GM18907 (cell line): ENCODE data around the gene ADSL.

Source experiments
- ATAC-seq: cut with Tn5 transposase; IDR thresholded peaks from one replicate; pipeline ENCODE4 v1.9.1; 2021; ENCODE audit warnings: mild to moderate bottlenecking, moderate library complexity; ENCODE audit not compliant: unreplicated experiment

Gene ADSL

DNA sequence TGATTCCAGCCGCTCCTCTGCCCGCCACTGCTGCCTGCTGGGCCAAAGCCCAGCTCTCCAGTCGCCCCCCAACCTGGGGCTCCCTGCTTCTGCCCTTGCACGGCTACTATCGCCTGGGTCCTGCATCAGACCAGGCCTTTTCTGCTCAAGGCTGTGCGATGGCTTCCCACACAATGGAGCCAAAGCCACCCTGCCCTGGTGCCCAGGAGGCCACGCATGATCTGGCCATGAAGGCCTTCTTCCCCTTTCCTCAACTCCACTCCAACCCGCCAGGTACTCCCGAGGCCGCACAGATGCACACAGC, 69.9 kb downstream of the ADSL start:
- ATAC-seq, result no peak

DNA sequence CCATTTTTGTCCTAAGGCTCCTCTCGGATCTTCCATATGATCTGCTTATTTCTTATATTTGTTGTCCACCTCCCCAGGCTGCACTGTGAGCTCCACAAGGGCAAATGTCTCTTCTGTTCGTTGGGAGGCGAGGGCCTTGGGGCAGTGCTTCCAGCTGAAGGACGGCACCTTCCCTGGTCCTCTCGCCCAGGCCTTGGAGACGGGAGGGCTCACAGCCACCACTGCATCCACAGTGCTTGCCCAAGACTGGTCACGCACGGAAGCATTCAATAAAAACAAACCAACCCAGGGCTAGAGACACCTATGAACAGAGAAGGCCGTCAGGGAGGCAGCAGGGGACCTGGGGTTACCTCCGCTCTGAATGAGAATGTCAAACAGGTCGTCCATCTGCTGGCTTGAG, 70.3 kb downstream of the ADSL start:
- no peak for ATAC-seq

DNA sequence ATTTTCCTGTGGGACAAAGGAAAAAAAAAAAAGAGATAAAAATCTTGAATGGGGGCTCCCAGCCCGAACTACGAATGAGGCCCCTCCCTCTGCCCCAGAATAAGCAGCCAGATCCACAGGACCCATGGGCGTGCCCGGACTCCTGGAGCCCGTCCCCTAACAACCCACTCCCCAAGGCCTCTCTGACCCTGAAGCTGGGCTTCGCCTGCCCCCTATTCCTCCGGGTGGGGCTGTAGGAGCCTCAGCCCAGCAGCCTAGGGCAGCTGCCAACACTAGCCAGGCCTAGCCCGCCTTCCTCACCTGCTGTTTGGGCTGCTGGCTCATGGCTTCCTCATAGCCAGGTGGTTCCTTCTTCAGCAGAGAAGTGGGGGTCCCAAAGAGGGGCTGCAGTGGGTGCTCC, 70.7 kb downstream of the ADSL start:
- no peak for ATAC-seq

DNA sequence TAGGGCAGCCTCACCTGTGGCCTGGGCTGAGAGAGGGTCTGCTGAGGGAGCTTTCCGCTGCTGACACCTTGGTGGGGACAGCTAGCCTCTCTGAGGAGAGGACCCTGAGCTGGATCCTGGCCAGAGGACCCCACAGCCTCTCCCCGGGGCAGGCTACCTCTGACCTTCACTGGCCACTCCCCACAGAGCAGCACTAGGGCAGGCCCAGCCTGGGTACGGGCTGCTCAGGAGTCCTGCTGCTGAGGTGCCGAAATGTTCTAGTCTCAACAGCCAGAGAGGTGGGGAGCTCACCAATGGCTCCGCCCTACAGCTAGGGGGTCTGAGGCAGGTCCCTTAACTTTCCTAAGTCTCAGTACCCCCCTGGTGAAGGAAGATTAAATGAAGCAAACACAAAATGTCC, 71.6 kb downstream of the ADSL start:
- no peak for ATAC-seq

DNA sequence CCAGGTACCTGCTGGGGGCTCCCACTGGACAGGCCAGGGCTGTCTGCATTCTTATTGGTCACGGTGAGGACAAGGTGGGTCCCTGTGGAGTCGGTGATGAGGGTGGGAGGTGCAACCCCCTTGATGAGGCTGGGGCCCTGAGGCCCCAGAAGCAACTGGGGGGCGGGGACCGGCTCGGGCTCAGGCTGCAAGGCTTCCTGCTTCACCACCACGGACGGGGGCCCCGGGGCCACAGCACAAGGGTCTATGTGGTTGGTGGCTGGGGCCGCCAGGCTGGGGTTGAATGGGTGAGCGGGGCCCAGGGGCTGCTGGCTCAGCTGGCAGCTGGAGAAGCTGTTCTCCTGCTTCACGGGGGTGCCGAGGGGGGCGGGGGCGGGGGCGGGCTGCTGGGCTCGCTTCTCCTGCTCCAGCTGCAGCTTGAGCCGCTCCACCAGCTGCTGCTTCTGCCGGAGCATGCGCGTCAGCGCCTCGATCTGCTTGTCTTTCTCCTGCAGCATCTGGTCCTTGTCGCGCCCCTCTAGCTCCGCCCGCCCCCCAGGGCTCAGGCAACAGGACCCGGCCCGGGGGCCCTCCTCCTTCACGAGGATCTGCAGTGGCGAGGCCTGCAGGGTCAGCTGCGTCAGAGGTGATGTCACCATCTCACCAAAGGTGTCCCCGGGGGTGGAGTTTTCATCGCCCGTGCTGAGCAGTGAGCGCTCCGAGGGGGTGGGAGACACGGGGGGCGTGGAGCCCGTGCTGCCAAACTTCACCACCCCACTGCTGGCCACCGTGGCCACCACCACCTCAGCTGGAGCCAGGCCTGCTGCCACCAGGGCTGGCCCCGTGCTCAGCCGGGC, 72.3 kb downstream of the ADSL start:
- no peak for ATAC-seq

DNA sequence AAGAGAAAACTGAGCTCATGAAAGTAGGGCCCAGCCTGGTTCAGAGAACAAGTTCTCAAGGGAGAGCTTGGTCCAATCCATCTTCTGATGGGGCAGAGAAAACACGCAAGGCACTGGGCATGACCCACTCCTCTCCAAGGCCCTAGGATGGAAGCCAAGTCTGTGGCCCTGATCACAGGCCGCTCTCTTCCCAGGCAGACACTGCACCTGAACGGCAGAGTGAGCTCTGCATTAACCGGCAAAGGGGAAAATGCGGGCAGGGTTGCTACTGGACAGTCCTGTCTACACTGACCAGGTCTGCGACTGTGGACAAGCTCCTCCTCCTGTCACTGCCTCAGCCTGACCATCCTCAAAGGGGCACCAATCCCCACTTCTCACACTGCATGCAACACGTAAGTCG, 73.4 kb downstream of the ADSL start:
- no peak for ATAC-seq

DNA sequence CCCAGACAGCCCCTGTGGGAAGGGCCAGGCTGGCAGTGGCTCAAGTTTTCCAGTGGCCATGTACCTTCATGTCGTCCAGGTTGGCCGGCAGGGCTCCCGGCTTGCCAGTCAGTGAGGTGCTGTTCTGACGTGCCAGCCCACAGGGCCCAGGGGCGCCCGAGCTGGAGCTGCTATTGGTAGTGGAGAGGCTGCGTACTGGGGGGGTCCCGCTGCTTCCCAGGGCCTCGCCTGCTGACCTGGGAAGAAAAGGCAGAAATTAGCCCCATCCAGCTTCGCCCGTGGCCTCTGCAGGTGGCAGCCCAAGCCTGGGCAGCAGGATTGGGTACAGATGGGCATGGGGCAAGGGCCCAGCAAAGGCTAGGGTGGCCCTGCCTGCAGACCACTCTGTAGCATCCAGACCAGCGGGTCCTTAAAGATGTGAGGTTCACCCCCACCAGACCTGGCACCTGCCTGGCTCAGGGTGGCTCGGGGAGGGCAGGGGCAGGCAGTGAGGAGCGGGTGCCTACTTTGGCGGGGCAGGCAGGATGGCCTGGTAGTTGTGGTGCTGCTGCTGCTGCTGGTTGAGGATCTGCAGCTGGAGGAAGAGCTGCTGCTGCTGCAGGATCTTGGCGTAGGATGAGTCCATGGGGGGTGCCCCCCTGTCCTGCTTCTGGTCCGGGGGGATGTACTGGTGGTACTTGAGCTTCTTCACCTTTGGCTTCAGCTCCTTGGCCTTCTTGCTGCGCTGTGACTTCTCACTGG, 74.2 kb downstream of the ADSL start:
- ATAC-seq, result no peak

DNA sequence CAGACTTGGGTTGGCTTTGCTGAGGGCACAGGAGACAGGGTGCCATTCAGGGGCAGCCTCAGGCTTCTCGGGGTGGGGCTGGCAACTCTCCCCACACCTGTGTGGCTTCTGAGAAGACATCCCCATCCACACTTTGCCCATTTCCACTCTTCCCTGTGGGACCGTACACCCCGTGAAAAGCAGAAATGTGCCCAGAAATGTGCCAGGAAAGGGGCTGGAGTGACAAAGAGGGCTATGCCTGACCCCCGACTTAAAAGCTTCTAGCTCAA, 74.7 kb downstream of the ADSL start:
- ATAC-seq, result no peak

DNA sequence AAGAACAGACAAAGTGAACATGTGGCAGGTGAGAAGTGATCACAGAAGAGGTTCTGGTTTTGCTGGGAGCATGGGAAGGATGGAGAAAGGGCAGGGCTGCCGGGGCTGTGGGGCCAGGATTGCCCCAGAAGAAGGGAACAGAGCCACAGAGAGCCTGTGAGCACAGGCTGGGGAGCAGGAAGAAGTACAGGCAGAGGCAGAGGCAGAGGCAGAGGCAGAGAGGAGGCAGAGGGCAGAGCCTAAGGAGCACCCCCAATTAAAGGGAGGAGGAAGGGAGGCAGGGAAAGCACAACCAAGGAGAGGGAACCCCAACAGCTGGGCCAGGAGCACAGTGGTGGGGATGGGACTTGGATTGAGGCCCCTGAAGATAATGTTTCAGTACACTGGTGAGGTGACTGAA, 75.6 kb downstream of the ADSL start:
- no peak for ATAC-seq

DNA sequence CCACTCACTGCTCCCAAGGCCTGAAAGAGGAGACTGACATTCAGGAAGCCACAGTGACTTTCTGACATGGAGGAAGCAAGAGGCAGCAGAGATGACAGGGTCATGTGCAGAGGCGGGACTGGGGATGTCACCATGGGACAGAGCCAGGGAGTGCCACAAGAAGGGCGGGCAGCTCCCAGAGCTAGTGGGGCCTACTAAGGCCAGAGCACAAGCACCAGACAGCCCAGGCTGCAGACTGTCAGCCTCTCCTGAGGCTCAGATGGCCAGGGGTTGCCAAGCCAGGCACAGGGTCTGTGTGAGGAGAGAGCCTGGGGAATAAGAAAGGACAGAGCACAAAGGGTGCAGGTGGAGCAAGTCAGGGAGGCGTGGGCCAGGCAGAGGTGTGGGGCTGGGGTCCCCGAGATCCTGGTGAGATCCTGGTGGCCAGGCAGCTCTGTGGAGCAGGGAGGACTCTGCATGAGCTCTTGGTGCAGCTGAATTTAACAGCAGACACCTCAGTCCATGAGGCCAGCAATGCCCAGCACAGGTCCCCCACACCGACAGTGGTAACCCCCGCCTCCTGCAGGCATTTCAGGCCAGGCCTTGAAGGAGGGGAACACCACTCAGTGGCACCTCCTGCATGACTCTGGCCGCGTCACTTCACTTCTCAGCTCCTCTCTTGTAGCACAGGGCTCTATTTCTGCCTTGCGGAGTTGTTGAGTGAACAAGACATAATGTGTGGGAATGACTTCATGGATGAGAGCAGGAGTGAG, 76.4 kb downstream of the ADSL start:
- no peak for ATAC-seq

DNA sequence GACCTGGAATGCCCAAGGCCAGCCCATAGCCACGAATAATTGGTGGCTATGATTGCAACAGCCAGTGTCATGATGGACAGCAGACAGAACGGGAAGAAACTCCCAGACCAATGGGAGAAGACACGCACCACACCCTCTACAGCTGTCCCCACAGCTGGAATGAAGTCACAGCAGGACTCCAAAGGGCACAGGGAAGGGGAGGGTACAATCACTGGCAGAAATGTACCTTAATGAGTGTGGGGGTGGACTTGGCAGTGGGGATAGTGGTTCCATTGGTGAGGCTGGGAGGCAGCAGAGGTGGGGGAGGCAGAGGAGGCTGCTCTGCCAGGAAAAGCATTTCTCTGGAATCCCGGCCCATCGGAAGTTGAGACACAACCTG, 77.0 kb downstream of the ADSL start:
- ATAC-seq, result no peak

DNA sequence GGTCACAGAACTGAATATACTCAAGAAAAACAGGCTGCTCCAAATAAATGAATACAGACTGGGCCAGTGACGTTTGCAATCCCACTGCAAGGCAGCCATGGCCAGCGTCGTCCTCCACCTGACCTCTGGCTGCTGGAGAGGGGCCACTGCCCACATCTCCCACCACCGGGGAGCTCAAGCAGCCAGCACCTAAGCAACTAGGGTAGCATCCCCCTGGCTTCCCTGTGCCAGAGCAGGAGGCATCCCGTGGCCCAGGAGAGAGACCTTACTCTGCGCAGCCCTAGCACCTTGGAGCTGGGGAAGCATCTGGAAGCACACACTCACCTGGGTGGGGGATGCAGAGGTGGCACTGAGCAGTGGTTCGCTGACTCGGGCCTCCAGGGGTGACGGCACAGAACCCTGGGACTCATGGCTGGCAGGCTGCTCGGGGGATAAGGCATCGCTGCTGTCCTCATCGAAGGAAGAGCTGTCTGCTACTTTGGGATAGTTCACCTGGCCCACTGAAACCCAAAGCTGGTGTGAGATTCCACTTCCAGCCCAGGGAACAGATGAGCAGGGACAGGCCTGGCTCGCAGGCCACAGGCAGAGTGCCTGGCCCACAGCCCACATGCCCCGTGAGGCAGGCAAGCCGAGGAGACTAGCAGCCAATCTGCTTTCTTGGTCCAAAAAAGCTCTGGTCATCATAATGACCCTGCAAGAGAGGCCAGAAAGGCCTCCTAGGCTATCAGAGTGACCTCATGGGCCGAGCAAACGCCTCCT, 77.8 kb downstream of the ADSL start:
- ATAC-seq, result no peak

DNA sequence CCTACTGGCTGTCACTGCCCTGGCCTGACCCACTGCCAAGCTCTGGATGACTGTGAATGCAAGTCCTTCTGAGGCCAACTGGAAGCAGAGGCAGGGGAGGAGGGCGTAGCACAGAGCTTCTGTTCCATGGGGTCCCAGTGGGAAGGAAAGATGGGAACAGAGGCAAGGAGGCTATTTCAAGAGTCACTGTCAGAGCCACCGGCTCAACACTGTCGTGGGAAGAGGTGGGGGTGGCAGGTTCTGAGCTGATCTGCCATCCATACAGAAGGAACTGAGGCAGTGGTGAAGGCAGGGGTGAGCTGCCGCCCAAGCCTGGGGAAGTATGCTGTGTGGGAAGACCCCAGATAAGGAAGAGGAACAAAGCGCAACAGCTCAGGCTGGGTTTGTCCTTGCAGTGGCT, 78.8 kb downstream of the ADSL start:
- ATAC-seq, result no peak

DNA sequence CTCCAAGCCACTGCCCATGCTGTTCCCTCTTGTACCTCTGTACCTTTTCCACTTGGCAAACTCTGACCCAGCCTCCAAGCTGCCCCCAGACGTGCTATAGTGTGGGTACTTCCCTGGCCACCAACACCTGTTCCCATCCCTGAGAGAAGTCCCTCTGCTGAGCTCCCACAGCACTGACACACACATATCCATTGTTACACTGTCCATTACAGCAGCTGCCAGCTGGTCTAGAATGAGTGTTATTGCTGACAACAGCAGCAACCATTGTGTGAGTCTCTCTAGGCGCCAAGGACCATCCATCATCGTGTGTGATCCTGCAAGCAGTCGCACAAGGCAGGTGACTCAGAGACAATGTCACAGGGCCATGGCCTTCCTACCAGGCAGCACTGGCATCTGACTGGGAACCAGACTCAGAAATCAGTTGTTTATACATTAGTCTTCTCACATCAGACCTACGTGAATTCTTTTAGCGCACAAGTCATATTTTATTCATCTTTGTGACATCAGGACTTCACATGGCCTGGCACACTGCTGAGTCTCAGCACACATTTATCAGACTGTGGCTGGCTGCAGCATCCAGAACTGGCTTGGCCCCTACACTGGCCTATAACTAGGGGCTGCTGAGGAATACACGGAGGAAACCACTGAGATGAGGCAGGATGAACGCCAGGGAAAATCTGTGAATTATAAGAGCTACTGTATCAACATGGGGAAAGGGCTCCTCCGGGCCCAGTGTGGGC, 80.5 kb downstream of the ADSL start:
- no peak for ATAC-seq

DNA sequence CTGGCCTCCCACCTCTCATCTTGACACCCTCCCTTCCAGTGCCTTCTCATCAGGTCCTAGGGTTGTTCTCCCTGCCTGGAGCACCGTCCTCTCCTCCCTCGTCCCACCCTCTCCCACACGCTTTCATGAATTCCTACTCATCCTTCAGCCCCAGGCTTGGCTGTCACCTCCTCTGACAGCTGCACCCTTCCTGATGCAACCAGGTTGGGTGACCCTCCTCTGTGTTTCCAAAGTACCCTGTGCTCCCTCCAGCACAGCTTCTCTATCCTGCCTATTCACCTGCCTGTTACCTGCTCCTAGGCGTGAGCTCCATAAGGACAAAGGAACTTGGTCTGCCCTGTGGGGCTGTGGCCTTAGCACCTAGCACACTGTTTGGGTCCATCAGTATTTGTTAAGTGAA, 82.5 kb downstream of the ADSL start:
- no peak for ATAC-seq

DNA sequence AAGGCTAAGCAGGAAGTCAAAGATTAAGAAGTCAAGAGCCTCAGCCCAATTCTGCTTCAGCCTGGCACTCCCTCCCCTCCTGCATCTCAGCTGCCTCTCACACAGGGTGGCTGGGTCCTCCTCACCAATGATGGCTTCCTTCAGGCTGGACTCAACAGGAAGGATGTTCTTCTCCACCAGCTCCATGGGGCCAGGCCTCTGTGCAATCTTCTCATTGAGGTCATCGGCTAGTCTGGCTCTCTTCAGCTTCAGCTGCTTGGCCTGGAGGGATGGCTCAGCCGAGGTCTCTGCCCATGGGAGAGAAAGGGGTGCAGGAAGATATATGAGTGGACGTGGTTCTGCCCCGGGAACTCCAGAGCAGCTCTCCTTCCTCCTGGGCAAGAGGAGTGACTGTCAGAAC, 83.2 kb downstream of the ADSL start:
- ATAC-seq, result no peak

DNA sequence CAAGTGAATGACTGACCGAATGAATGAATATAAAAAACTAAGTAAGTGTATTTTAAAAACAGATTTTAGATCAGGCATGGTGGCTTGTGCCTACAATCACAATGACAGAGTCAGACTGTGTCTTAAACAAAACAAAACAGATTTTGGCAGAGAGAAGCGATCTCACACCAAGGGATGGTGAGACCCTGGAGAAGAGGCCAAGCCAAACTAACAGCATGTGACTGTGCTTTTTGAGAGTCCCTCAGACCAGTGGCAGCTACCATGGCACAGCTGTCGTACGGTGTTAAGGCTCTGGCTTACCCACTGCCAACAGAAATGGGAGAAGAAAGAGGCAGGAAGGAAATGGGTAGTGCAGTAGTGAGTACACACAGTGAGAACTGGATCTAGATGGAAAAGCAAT, 84.7 kb downstream of the ADSL start:
- ATAC-seq, result no peak

DNA sequence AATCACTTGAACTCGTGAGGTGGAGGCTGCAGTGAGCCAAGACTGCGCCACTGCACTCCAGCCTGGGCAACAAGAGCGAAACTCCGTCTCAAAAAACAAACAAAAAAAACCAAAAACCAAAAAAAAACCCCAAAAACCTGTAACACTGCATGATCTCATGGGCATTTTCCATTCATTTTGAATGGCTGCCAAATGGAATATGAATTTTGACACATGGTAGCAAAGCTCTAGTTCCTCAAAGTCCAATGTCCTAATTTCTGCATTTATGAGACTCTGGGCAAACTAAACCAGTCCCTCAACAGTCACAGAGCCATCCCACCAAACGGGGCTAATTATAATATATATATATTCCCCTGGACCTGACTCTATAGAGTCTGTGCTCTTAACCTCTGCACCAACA, 85.9 kb downstream of the ADSL start:
- no peak for ATAC-seq

DNA sequence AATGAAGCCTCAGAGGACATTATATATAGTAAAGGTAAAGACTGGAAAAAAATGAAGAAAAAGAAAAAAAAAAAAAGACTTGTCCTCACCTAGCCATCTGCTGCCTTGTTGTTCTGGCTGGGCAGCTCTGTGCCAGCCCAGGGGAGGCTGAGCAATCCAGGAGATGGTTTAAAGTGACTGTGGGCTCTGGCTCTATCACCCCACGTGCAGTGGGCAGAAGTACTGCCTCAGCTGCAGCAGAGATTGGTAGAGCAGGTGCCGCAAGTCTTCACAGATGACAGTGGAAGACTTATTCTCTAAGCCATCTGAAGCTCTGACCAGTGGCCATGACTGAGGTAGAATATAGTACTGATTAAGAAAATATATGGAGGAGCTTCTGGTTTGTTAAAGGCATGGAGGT, 86.3 kb downstream of the ADSL start:
- no peak for ATAC-seq

DNA sequence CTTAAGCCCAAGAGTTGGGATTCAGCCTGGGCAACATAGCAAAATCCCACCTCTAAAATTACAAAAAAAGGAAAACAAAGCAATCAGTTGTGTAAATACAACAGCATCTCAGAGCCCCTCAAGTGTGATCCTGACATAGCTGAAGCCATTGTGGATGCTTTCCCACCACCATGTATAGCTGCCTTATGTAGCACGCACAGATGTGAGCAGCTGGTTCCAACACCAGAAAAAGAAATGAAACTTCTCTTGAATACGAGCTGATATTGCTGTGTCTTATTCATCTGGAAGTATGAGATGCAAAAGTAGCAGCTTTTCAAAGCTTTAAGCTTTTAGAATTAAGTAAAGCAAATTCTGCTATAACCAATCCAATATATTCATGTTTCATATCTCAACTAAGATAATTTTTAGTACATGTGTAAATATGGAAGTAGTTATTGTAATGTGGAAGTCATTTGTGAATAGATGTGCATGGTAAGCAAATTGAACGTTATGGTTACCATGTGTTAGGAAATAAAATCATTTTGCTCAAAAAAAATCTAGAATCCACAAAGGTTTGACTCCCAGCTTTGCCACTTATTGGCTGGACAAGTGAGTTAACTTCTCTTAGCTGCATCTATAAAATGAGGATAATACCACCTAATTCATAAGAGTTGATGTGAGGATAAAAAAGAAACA, 87.3 kb downstream of the ADSL start:
- ATAC-seq, result no peak
